Gastrocnemius medialis (tissue), 4 donors: Measurements from ENCODE around the gene DRICH1. TPM values are rescaled to one million over a fixed set of nuclear protein-coding genes. Genes with fewer than 3 reads are reported as not detected.

Experiments used
- ATAC-seq, 2 donors: fragments of 150-250 bp; one replicate each; pipeline ENCODE4 v1.9.1; 2016
- DNase-seq, 2 donors: peaks; one replicate each; pipeline ENCODE4 v3.0.0-alpha.2; 2019
- H3K27ac ChIP-seq, 4 donors: fragments of 200-600 bp; sonication (generic); 1 replicate in 1 of 4; 2 replicates in 3 of 4; pipeline ENCODE4 v1.5.1; 2016 to 2018; ENCODE audit warnings: mild to moderate bottlenecking in 2 of 4, moderate library complexity in 1 of 4
- H3K27me3 ChIP-seq, 3 donors: fragments of 200-600 bp; sonication (generic) in 2 of 3; 1 replicate in 1 of 3; 2 replicates in 2 of 3; pipeline versions ENCODE4 v1.5.1 to v1.6.0; 2016 to 2019; ENCODE audit warnings: mild to moderate bottlenecking in 1 of 3, moderate library complexity in 1 of 3
- H3K36me3 ChIP-seq, 2 donors: fragments of 200-600 bp; sonication (generic) in 1 of 2; one replicate each; pipeline ENCODE4 v1.5.1; 2017 to 2018
- H3K4me1 ChIP-seq, 2 donors: fragments of 200-600 bp; sonication (generic) in 1 of 2; one replicate each; pipeline ENCODE4 v1.5.1; 2016 to 2017; ENCODE audit warnings: mild to moderate bottlenecking in 2 of 2
- H3K4me3 ChIP-seq, 4 donors: fragments of 200-600 bp; sonication (generic) in 3 of 4; 1 replicate in 1 of 4; 2 replicates in 3 of 4; pipeline ENCODE4 v1.5.1; 2016 to 2019; ENCODE audit warnings: mild to moderate bottlenecking in 2 of 4
- H3K9me3 ChIP-seq, 3 donors: fragments of 200-600 bp; sonication (generic) in 2 of 3; 1 replicate in 1 of 3; 2 replicates in 2 of 3; pipeline ENCODE4 v1.5.1; 2016 to 2019
- POLR2A ChIP-seq, 2 donors: fragments of 450-650 bp; IDR thresholded peaks; one replicate each; pipeline ENCODE4 v1.6.1; 2017; ENCODE audit warnings: antibody characterized with exemption in 2 of 2, mild to moderate bottlenecking in 2 of 2, moderate library complexity in 2 of 2
- in situ Hi-C, 4 donors: fragments of 200-750 bp; cut with MboI; loops; one replicate each; pipeline versions ENCODE4 v1.15.0 to v1.8.0; 2017; ENCODE audit warnings: low sequenced_read_pairs in 4 of 4
- intact Hi-C: fragments of 100-400 bp; cut with DNase I; formaldehyde crosslinking; loops from one replicate; pipeline ENCODE4 v1.15.1; 2023; ENCODE audit warnings: low total_unique reads
- total RNA-seq, 4 donors: library from RNA; depleted of rRNA; stranded (reverse); fragments of >200 nt; gene quantifications; one replicate each; pipeline versions ENCODE4 v1.1.0 to v1.2.3, GENCODE V29; 2016
- TF ChIP-seq, protein P1 (sequence below), 5 experiments: fragments of 450-650 bp in 3 of 5; fragments of 200-600 bp in 2 of 5; sonication (generic) in 2 of 5; IDR thresholded peaks in 4 of 5; conservative IDR thresholded peaks in 1 of 5; 1 replicate in 4 of 5; 2 replicates in 1 of 5; pipeline ENCODE4 v1.5.1; 2016 to 2019; ENCODE audit warnings: antibody characterized with exemption in 5 of 5, mild to moderate bottlenecking in 3 of 5, moderate library complexity in 3 of 5

The DRICH1 gene
- total RNA-seq, 4 donors from 2014 or later = not detected

DNA sequence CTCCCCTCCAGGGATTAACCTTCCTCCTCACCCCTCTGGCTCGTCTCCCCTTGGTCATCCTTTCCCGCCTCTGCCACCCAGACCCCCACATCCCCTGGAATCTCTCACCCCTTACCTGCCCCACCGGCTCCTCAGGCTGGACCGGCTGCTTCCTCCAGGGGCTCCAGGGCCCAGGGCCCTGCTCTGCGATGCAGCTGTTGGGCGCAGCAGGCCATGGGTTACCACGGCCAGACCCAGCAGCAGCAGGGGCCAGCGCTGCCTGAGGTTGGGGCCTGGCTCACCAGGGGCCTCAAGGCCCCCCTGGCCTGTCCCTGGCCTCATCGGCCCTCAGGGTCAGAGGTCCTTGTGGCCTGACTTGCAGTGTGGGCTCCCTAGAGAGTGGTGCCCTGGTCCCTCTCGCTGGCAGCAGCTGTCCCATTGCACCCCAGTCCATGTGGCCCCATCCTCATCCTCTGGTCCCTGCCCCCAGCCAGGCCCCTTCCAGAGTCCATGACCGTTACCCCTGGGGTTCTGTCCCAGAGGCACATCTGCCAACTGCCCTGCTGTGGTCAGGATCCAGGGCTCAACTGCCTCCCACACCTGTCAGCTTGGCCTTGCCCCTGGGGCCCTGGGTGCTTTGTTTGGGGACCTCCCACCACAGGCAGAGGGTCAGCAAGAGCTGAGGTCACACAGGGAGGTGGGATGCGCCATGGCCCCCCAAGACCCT, 52.1 kb downstream of the DRICH1 start, which contains the start of gene IGLL1:
TSS of gene IGLL1 (minus strand) at position 421 of the 706 bp plus-strand sequence. CDS start at position 321, 100 bp downstream.
- Histone ChIP-seq H3K4me3 (no peak within 1 kb of the TSS), H3K36me3 (no peaks in the 10 kb centered on the region), H3K4me1 (no peaks in the 10 kb centered on the region), H3K27me3 (no peaks in the 10 kb centered on the region), H3K9me3 (no peaks in the 10 kb centered on the region), H3K27ac (no peak within 1 kb of the TSS)
- TF ChIP-seq, protein P1, sequence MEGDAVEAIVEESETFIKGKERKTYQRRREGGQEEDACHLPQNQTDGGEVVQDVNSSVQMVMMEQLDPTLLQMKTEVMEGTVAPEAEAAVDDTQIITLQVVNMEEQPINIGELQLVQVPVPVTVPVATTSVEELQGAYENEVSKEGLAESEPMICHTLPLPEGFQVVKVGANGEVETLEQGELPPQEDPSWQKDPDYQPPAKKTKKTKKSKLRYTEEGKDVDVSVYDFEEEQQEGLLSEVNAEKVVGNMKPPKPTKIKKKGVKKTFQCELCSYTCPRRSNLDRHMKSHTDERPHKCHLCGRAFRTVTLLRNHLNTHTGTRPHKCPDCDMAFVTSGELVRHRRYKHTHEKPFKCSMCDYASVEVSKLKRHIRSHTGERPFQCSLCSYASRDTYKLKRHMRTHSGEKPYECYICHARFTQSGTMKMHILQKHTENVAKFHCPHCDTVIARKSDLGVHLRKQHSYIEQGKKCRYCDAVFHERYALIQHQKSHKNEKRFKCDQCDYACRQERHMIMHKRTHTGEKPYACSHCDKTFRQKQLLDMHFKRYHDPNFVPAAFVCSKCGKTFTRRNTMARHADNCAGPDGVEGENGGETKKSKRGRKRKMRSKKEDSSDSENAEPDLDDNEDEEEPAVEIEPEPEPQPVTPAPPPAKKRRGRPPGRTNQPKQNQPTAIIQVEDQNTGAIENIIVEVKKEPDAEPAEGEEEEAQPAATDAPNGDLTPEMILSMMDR (IDR thresholded peaks at IDR 0.05 in 4 of 5, conservative IDR thresholded peaks at IDR 0.05 in 1 of 5) = no peak
- TF ChIP-seq POLR2A (IDR thresholded peaks at IDR 0.05) = no peak
- DNase-seq = no peak
- in situ Hi-C loops (no loop called here), intact Hi-C loops (no loop called here)
- ATAC-seq = no peak

GRCh38 chr22:23579280-23579679, 52.8 kb downstream of the DRICH1 start:
- no peaks in the 10 kb centered on the region for H3K4me1 ChIP-seq
- H3K9me3 ChIP-seq = no peaks in the 10 kb centered on the region
- no peaks in the 10 kb centered on the region for H3K27me3 ChIP-seq
- intact Hi-C loops (no loop called here), in situ Hi-C loops (no loop called here)
- DNase-seq = no peak
- no peak overlapping the region for H3K27ac ChIP-seq
- no peak for ATAC-seq
- no peak overlapping the region for H3K4me3 ChIP-seq
- no peaks in the 10 kb centered on the region for H3K36me3 ChIP-seq
- TF ChIP-seq POLR2A (IDR thresholded peaks at IDR 0.05) = no peak
- TF ChIP-seq, protein P1 (IDR thresholded peaks at IDR 0.05 in 4 of 5, conservative IDR thresholded peaks at IDR 0.05 in 1 of 5) = no peak

DNA sequence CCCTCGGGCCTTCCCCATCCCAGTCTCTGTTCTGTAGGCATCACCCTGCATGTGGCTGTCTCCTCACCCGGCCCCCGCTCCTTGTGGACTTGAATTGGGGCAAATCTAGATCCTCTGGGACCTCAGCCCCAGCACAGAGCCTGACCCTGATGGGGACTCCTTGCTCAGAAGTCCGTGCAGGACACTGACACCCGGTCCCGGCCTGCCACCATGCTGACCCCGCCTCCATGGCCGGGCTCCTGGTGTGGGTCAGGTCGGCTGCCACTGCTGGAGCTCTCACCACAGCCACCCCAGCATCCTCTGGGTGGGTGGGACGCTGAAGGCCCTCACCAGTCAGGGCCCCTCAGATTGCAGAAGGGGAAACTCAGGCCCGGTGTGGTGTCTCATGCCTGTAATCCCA, 53.8 kb downstream of the DRICH1 start:
- no peaks in the 10 kb centered on the region for H3K4me1 ChIP-seq
- no peaks in the 10 kb centered on the region for H3K9me3 ChIP-seq
- TF ChIP-seq, protein P1 (IDR thresholded peaks at IDR 0.05 in 4 of 5, conservative IDR thresholded peaks at IDR 0.05 in 1 of 5) = no peak
- no peak for TF ChIP-seq POLR2A (IDR thresholded peaks at IDR 0.05)
- intact Hi-C loops (no loop called here), in situ Hi-C loops (no loop called here)
- no peak overlapping the region for H3K4me3 ChIP-seq
- DNase-seq (no peak), ATAC-seq (no peak)
- no peaks in the 10 kb centered on the region for H3K27me3 ChIP-seq
- no peak overlapping the region for H3K27ac ChIP-seq
- no peaks in the 10 kb centered on the region for H3K36me3 ChIP-seq

GRCh38 chr22:23576681-23577080, 55.4 kb downstream of the DRICH1 start:
- no peaks in the 10 kb centered on the region for H3K27me3 ChIP-seq
- H3K36me3 ChIP-seq = no peaks in the 10 kb centered on the region
- no peak for ATAC-seq
- TF ChIP-seq, protein P1 (IDR thresholded peaks at IDR 0.05 in 4 of 5, conservative IDR thresholded peaks at IDR 0.05 in 1 of 5) = no peak
- no peak for TF ChIP-seq POLR2A (IDR thresholded peaks at IDR 0.05)
- no peak for DNase-seq
- H3K4me1 ChIP-seq = no peaks in the 10 kb centered on the region
- intact Hi-C loops = no loop called here
- in situ Hi-C loops = no loop called here
- H3K9me3 ChIP-seq = no peaks in the 10 kb centered on the region
- no peak overlapping the region for H3K4me3 ChIP-seq
- H3K27ac ChIP-seq = no peak overlapping the region
